ENCODE measurements around the gene TSPAN31. TPM values are rescaled to one million over a fixed set of nuclear protein-coding genes. Genes with fewer than 3 reads are reported as not detected.

Gene TSPAN31
- total and polyA plus RNA-seq, 2 of the 8 experiments (the other 6 are each of a cell fraction or from before 2014, with no cell fraction given): 15.8 to 31.4 TPM

DNA sequence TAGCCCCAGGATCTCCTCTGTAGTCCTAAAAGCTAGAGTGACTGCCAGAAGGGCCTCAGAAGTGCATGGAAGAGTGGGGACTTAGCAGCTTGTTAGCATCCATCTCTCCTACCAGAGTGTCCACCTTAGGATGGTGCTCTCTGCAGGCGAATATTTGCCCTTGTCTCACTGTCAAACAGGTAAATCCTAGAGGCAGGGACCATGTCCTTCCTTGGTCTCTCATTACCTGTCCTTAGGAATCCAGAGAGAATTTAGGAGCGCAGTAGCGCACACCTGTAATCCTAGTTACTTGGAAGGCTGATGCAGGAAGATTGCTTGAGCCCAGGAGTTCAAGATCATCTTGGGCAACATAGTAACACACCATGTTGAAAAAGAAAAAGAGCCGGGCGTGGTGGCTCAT lies 27.7 kb upstream of the TSPAN31 start:
- WGBS, 2 experiments (ENCODE audit: extremely low coverage in 1 of 2, insufficient coverage in 1 of 2, insufficient read length in 1 of 2, insufficient replicate concordance in 2 of 2, low coverage in 1 of 2, low lambda C conversion rate in 2 of 2, missing lambda C conversion rate in 1 of 2): 94% methylated on average over 5 of the region's 5 CpGs; no CpG with 5 or more reads in 1 of the 2 experiments
- Histone ChIP-seq H2BK20ac (ENCODE audit: low read length) (no peak overlapping the region), H2BK12ac (ENCODE audit: low read depth, low read length) (no peak overlapping the region), H3K23ac (ENCODE audit: insufficient read length) (no peak overlapping the region), H3K23me2 (ENCODE audit: low read depth, low read length) (no peaks in the 10 kb centered on the region), H3K4me1 (replicated peaks in 1 of 4; ENCODE audit: control insufficient read depth in 3 of 4, insufficient read depth in 4 of 4, low read length in 3 of 4) (no peaks in the 10 kb centered on the region), H3K27ac (ENCODE audit: low read depth, low read length) (no peak overlapping the region), H3K79me2 (ENCODE audit: control insufficient read depth in 1 of 2, insufficient read depth in 2 of 2, low read length in 2 of 2) (no peaks in the 10 kb centered on the region), H2AFZ (ENCODE audit: low read length) (no peak overlapping the region), H2BK15ac (ENCODE audit: low read length) (no peak overlapping the region), H3K14ac (ENCODE audit: insufficient read length) (no peak overlapping the region), H3K27me3 (replicated peaks in 1 of 4; ENCODE audit: control insufficient read depth in 3 of 4, extremely low read depth in 1 of 4, insufficient read depth in 3 of 4, low read length in 3 of 4) (no peaks in the 10 kb centered on the region), H3K4me2 (ENCODE audit: insufficient read depth in 1 of 2, low read depth in 2 of 2, low read length in 2 of 2) (no peak overlapping the region), H3K36me3 (ENCODE audit: control insufficient read depth in 2 of 4, insufficient read depth in 4 of 4, low read length in 3 of 4) (peaks cover 0 to 22% (median 5%) of the 10 kb centered on the region in 4 experiments; a peak in 4 of 8 replicates), H3K4ac (replicated peaks; ENCODE audit: insufficient read length, low read depth, low read length) (no peak overlapping the region), H3K4me3 (ENCODE audit: extremely low read depth in 1 of 4, insufficient read depth in 2 of 4, low read depth in 3 of 4, low read length in 4 of 4) (no peak overlapping the region), H3K9ac (replicated peaks in 1 of 4; ENCODE audit: extremely low read depth in 1 of 4, low read depth in 3 of 4, low read length in 3 of 4) (no peak overlapping the region), H3K79me1 (ENCODE audit: low read depth, low read length) (no peaks in the 10 kb centered on the region), H2BK120ac (replicated peaks; ENCODE audit: low read depth, low read length) (no peak overlapping the region), H4K5ac (ENCODE audit: insufficient read length, low read depth, low read length) (no peak overlapping the region), H4K91ac (replicated peaks; ENCODE audit: insufficient read length, low read length) (no peak overlapping the region), H2AK5ac (ENCODE audit: low read depth, low read length) (no peak overlapping the region), H4K8ac (ENCODE audit: extremely low read depth, insufficient read depth, low read length) (no peak overlapping the region), H3K18ac (ENCODE audit: extremely low read depth, low read length) (no peak overlapping the region), H2BK5ac (ENCODE audit: low read depth, low read length) (no peak overlapping the region), H3K56ac (replicated peaks; ENCODE audit: insufficient read length, low read depth, low read length) (no peak overlapping the region), H4K20me1 (replicated peaks in 1 of 2; ENCODE audit: control insufficient read depth in 1 of 2, insufficient read depth in 2 of 2, low read length in 2 of 2) (peaks cover 0 to 3% of the 10 kb centered on the region in 2 experiments), H3K9me3 (ENCODE audit: insufficient read depth in 2 of 2, low read depth in 1 of 2, low read length in 1 of 2) (no peaks in the 10 kb centered on the region)
- TF ChIP-seq ZNF274 (IDR thresholded peaks at IDR 0.05; ENCODE audit: borderline replicate concordance, extremely low read depth, low read length): no peak
- peak in 1 of 2 experiments; percentile 2 for DNase-seq (ENCODE audit: low read depth in 1 of 2, low spot score in 2 of 2)
- ChIA-PET CTCF (ENCODE audit: partially characterized antibody) (interaction anchor here (1.3 to 11.7 kb wide), 2 partner anchors 9 to 21 kb away, joined by 5 to 149 read pairs; partner anchors contain the start of gene AGAP2), POLR2A (ENCODE audit: partially characterized antibody) (no interaction called here)
- no peak for FAIRE-seq

Data from H1 (cell line).